Activated CD4-positive, alpha-beta T cell treated with anti-CD3 and anti-CD28 coated beads for 1 hour (primary cell): ENCODE results near the gene INA.
"Not testable (repeated sequence)": the region's sequence is repeated elsewhere in the genome, so short reads cannot be mapped to it uniquely, and the experiment has no call there.

Experiments used
- DNase-seq: peaks from one replicate; pipeline ENCODE4 v3.0.0-alpha.2; 2020

Gene INA

DNA sequence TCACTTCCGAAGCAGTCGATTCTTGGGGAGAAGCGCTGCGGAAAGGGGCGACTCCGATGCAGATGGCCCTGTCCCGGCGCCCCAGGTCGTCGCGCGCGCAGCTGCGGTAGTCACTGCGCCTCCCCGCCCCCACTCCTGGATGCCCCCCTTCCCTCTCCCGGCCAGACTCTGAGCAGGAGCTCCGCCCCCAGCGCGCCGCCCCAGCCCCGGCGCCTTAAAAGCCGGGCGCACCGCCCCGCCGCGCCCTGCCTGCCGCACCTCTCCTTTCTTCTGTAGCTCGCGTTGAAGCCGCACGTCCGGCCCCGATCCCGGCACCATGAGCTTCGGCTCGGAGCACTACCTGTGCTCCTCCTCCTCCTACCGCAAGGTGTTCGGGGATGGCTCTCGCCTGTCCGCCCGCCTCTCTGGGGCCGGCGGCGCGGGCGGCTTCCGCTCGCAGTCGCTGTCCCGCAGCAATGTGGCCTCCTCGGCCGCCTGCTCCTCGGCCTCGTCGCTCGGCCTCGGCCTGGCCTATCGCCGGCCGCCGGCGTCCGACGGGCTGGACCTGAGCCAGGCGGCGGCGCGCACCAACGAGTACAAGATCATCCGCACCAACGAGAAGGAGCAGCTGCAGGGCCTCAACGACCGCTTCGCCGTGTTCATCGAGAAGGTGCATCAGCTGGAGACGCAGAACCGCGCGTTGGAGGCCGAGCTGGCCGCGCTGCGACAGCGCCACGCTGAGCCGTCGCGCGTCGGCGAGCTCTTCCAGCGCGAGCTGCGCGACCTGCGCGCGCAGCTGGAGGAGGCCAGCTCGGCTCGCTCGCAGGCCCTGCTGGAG, at the start of gene INA:
TSS of gene INA (plus strand) at position 243 of the 817 bp plus-strand sequence. CDS start at position 317, 74 bp downstream.
- no peak for DNase-seq

DNA sequence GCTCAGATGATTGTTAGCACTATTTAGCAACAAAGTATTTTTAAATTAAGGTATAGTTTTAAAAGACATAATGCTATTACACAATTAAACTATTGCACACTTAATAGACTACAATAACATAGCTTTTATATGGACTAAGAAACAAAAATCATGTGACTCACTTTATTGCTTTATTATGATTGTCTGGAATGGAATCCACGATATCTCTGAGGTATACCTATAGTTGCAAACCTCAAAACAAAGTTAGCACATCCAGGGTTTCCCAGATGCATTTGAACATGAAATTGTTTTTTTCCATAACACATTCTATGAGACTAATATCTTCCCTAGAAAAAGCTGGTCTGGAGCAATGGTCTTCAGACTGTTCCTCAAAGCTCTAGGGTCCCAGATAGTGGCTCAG, 49.5 kb upstream of the INA start:
- no peak for DNase-seq

DNA sequence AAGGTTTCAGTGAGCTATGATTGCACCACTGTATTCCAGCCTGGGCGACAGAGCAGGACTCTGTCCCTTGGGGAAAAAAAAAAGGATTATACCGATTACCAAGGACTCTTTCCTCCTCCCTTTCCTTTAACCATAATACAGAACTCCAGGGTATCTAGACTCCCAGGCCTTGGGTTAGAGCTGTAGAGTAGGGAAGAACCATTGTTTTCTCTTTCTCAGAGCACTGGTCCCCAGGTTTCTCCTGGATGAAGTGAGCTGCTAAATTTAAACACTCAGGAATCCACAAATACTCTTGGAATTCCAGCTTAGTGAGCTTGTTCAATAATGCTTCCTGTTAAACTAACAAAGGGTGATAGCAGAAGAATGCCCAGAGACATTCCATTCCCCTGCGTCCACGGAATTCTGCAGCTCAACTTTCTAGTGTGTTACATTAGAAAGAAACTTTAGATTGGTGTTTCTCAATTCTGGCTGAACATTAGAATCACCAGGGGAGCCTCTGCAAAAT, 45.8 kb upstream of the INA start:
- no peak for DNase-seq

DNA sequence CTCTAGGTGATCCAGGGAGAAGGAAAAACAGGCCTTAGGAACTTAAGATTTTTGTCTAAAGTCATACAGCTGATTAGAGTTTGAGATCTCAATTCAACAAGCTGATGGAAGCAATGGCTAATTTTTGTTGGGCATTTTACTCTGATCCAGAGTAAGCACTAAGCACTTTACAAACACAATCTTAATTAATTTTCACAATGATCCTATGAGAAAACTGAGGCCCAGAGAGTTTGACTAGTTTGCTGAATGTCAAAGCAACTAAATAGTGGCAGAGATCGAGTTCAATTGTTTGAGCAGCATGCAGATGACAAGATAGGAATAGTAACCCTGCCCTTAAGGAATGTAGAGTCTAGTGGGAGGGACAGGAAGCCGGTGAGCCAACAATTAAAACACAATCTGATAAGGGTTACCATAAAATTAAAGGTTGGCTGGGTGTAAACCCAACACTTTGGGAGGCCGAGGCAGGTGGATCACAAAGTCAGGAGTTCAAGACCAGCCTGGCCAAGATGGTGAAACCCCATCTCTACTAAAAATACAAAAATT, 44.7 kb upstream of the INA start:
- DNase-seq: no peak

DNA sequence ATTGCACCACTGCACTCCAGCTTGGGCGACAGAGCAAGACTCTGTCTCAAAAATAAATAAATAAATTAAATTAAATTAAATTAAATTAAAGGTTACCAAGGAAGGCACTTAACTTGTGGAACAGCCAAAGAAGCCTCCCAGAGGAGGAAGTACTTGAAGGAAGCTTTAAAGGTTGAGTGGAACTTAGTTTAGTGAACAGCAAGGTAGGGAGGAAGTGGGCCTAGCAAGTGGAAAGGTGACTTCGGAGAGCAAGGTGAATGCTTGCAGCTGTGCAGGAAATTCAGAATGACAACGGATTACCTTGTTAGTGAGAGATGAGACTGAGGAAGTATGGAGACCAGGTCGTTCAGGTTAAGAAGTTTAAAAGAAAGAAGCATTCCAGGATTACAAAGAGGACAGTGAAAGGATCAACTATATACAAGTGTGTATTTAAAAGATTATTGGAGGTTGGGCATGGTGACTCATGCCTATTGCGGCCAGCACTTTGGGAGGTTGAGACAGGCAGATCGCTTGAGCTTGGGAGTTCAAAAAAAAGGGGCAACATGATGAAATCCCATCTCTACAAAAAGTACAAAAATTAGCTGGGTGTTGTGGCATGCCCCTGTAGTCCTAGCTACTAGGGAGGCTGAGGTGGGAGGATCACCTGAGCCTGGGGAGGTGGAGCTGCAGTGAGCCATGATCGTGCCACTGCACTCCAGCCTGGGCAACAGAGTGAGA, 44.0 kb upstream of the INA start:
- DNase-seq: no peak

DNA sequence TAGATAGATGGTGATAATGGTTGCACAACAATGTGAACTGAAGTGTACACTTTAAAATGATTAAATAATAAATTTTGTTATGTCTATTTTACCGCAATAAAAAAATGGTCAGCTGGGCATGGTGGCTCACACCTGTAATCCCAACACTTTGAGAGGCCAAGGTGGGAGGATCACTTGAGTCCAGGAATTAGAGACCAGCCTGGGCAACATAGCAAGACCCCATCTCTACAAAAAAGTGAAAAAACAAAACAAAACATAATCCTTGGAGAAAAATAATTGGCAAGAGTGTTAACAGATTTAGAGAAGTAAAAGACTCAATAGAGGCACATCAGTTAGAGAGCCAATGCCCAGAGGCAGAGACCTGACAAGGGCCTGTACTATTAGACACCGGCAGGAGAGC, 41.2 kb upstream of the INA start:
- no peak for DNase-seq

DNA sequence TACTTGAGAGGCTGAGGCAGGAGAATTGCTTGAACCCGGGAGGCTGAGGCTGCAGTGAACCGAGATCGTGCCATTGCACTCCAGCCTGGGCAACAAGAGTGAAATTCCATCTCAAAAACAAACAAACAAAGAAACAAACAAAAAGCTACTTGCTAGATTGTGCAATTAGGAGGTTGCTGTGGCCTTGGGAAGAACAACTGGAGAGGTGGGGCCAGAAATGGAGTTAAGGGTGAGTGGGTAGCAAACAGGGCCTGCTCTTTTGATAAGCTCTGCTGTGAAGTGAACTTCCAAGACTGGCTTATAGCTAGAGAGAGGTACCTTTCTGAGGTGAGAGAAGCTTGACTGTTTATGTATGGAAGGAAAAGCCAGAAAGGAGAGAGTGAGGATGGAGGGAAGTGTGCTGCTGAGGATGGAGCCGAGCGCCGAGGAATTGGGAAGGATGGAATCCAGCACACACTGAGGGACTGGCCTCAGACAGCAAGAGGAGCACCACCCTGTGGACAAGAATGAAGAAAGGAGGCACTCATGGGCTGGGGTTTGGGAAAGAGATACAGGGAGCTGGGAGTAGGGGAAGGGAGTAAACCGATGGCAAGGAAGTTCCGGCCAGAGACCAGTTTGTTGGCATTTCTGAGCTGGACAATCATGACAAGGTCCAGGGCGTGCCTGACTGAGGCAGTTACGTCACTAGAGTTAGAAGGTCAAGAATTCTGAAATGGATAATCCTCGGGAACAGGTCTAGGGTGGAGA, 38.3 kb upstream of the INA start:
- DNase-seq: no peak

DNA sequence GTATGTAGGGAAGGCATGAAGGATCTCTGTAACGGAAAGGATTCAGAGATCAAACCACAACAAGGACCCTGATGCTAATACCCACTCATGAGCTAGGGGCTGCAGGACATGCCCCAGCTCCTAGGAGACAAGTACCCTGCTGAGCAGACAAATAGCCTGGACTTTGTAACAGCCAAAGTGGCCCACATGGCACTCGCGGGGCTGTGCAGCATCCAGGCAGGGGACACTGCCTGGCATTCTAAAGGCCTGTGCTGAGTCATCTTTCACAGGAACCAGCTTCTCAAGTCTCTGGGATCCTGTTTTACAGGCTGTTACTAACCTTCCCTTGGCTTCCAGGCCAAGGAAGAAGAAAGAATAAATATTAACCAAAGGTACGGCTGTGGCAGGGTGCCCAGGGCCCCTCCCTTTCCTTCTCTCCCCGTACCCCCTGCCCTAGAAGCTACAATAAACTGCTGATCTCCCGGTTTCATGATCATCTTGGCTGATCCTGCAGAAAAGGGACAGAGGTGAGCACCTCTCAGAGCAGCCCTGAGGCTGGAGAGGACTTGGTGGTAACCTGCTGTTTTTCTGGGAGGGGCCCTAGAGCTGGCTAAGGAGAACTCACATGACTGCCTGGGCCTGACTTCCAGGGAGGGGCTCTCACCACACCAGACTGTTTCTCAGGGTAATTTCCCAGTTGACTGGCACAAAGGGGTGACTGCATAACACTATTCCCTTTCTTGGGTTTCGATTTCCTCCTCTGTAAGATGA, 35.5 kb upstream of the INA start:
- no peak for DNase-seq

DNA sequence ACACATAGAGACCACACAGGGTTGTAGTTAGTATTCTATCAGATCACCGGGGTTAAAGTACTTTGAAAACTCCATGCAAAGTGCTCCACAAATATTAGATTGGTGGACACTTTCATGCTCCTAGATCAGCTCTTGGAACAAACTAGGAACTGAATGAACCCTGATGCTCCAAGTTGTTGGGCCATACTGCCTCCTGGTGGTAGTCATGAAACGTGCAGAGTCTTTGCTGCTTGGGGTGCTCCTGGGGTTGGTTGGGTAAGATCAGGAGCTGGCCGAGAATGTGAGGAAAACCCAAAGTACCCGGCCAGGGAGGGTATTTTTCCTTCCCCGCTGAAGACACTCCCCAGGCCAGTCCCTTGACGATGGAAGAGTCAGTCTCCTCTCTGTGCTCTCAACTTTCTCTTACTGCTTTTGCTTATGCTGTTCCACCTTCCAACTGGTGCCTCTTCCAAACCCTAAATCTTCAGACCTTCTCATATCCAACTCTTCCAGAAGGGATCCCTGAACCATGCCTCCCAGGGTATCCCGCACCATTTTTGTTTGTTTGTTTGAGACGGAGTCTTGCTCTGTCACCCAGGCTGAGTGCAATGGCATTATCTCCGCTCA, 32.2 kb upstream of the INA start:
- DNase-seq: peak; percentile 43

DNA sequence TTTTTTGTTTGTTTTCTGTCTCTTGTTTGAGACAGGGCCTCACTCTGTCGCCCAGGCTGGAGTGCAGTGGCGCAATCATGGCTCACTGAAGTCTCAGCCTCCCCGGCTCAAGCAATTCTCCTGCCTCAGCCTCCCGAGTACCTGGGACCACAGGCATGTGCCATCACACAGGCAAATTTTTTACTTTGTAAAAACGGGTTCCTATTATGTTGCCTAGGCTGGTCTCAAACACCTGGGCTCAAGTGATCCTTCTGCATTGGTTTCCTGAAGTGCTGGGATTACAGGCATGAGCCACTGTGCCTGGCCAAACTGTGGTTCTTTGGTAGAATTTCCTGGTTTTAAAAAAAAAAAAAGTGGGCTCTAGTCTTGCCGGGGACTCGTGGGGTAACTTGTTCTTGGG, 31.4 kb upstream of the INA start, which contains the start of gene RPEL1:
TSS of gene RPEL1 (plus strand) at position 301 of the 400 bp plus-strand sequence. CDS start 110 bp downstream, outside the sequence.
- DNase-seq: not testable (repeated sequence)

DNA sequence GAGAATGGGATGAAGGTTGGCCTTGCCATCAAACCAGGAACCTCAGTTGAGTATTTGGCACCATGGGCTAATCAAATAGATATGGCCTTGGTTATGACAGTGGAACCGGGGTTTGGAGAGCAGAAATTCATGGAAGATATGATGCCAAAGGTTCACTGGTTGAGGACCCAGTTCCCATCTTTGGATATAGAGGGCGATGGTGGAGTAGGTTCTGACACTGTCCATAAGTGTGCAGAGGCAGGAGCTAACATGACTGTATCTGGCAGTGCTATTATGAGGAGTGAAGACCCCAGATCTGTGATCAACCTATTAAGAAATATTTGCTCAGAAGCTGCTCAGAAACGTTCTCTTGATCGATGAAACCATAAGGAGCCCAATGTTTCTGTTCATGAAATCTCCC, 30.6 kb upstream of the INA start:
- no peak for DNase-seq

DNA sequence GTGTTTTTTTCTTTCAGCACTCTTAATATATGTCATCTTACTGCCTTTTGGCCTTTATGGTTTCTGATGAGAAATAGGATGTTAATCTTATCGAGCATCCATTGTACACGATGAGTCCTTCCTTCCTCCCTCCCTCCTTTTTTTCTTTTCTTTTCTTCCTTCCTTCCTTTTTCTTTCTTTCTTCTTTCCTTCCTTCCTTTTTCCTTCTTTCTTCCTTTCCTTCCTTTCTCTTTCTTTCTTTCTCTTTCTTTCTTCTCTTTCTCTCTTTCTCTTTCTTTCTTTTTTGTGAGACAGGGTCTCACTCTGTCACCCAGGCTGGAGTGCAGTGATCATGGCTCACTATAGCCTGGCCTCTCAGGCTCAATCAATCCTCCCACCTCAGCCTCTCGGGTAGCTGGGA, 22.8 kb upstream of the INA start:
- DNase-seq: no peak

DNA sequence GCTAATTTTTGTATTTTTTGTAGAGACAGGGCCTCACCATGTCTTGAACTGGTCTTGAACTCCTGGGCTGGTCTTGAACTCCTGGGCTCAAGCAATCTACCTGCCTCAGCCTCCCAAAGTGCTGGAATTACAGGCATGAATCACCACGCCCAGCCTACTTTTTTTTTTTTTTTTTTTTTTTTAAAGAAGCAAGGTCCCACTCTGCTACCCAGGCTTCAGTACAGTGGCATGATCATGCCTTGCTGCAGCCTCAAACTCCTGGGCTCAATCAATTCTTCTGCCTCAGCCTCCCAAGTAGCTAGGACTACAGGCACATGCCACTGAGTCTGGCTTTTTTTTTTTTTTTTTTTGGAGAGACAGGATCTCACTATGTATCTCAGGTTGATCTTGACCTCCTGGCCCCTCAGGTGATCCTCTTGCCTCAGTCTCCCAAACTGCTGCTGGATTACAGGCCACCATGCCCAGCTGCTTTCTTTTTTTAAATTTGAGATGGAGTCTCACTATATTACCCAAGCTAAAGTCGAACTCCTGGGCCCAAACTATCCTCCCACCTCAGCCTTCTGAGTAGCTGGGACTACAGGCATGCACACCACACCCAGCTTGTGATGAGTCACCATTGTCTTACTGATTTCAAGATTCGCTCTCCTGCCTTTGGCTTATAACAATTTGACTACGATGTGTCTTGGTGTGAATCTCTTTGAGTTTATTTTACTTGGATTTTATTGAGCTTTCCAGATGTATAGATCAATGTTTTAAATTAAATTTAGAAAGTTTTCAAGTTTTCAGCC, 22.2 kb upstream of the INA start:
- no peak for DNase-seq

DNA sequence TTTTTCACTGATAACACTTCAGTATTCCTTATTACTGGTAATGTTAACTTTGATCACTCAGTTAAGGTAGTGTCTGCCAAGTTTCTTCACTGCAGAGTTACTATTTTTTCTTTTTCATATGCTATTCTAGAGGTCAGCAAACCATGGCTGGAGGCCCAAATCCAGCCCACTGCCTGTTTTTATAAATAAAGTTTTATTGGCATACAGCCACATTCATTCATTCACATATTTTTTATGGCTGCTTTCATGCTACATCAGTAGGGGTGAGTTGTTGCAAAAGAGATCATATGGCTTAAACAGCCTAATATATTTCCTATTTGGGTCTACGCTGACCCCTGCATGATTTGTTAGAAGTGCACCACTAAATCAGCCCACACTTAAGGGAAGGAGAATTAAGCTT, 20.3 kb upstream of the INA start:
- no peak for DNase-seq

DNA sequence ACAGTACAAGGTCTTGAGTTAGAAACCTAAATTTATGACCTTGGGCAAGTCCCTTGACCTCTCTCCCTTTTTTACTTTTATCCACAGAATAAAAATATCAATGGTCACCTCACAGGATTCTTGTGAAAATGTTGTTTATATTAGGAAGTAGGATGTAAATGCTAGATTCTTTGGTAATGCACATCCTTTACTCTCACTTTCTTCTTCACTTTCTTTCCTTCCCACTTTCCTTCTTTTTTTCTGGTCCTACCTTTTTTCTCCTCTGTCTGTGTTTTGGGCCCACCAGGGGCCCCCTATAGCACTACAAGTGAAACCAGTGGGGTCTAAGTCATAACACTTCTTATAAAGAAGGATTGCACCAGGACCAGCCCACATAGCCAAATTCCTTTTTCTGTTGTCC, 19.1 kb upstream of the INA start:
- no peak for DNase-seq

DNA sequence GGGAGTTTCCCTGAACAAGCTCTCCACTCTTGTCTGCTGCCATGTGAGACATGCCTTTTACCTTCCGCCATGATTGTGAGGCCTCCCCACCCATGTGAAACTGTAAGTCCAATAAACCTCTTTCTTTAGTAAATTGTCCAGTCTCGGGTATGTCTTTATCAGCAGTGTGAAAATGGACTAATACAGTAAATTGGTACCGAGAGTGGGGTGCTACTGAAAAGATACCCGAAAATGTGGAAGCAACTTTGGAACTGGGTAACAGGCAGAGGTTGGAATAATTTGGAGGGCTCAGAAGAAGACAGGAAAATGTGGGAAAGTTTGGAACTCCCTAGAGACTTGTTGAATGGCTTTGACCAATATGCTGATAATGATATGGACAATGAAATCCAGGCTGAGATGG, 18.0 kb upstream of the INA start:
- not testable (repeated sequence) for DNase-seq

DNA sequence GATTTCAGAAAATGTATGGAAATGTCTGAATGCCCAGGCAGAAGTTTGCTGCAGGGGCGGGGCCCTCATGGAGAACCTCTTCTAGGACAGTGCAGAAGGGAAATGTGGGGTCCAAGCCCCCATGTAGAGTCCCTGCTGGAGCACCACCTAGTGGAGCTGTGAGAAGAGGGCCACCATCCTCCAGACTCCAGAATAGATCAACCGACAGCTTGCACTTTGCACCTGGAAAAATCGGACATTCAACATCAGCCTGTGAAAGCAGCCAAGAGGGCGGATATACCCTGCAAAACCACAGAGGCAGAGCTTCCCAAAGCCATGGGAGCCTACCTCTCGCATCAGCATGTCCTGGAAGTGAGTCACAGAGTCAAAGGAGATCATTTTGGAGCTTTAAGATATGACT, 16.9 kb upstream of the INA start:
- DNase-seq: no peak

DNA sequence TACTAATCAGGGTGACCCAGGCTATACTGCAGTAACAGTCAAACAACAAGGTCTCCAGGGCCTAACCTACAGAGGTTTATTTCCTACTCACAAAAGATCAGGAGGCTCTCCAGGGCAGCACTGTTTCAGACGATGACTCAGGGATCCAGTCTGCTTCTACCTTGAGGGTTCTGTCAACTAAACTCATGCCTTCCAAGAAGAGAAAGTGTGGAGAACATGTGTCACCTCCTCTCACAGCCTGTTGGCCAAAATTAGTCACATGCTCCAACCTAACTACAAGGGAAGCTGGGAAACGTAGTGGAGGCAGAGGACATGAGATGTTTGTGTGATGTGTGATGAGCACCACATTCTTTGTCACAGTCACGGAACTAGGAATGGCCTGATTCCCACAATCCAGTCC, 14.7 kb upstream of the INA start:
- no peak for DNase-seq

DNA sequence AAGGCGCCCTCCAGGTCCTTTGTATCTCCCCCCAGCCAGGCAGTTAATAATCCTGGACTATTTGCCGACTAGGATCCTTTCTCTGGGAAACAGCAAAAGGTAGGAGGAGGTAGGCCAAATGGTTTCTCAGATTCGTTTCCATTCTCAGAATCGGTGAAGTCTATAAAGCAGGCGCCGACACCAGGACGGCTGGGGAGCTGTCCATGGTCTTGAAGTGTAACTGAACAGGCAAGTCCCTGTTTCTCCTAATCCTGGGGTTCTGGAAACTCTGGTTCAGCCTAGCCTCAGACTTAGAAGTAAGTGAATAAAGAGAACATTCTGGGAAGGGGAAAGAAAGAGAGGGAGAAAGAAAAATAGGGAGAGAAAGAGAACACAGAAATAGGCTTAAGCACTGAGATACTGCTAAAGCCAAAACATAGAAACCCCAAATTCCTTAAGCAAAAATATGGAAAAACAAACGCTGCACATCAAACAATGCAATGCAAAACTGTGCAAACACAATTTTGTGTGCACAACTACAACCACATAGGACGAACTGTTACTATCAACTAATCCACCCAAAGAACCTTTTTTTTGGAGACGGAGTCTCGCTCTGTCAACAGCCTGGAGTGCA, 11.1 kb upstream of the INA start:
- no peak for DNase-seq

DNA sequence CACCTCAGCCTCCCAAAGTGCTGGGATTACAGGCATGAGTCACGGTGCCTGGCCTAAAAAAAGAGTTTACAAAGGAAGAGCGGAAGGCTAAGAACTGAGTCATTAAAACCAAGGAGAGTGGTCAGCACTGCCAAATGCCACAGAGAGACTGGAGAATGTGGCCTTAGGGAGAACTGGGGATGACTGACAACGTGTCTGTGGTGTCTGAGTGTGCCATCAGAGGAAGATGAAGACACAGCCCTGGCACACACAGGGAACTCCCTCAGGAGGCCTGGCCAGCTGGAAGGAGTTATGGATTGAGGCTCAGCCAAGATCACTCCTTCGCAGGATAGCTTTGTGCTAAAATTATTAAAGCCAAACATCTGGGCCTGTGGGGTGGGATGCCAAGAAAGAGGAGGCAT, 3.9 kb upstream of the INA start:
- no peak for DNase-seq
